Activated T-helper 17 cell treated with anti-CD3 and anti-CD28 coated beads, Interleukin-2, amount 50 U/mL, for 72 hours (primary cell): ENCODE results near the gene WDR33. TPM values are rescaled to one million over a fixed set of nuclear protein-coding genes. Genes with fewer than 3 reads are reported as not detected.

Experiments used
- ATAC-seq: fragments of 150-1000 bp; cut with Tn5 transposase; replicated peaks from 2 replicates; pipeline ENCODE4 v1.10.0; 2021; ENCODE audit warnings: mild to moderate bottlenecking, moderate library complexity
- H3K27ac Mint-ChIP-seq: one replicate; pipeline ENCODE4 v1.8.0; 2022; ENCODE audit warnings: mixed read lengths
- H3K27me3 Mint-ChIP-seq: one replicate; pipeline ENCODE4 v1.8.0; 2022; ENCODE audit warnings: mixed read lengths
- H3K36me3 Mint-ChIP-seq: one replicate; pipeline ENCODE4 v1.8.0; 2022; ENCODE audit warnings: low read depth, mild to moderate bottlenecking, mixed read lengths
- H3K4me1 Mint-ChIP-seq: one replicate; pipeline ENCODE4 v1.8.0; 2022; ENCODE audit warnings: mixed read lengths
- H3K4me3 Mint-ChIP-seq: one replicate; pipeline ENCODE4 v1.8.0; 2022; ENCODE audit warnings: mild to moderate bottlenecking, mixed read lengths
- H3K9me3 Mint-ChIP-seq: one replicate; pipeline ENCODE4 v1.8.0; 2022; ENCODE audit warnings: mixed read lengths
- total RNA-seq, 2 donors: library from RNA; stranded (reverse); gene quantifications; one replicate each; pipeline ENCODE4 v1.2.3, GENCODE V29; 2022

The WDR33 gene
- total RNA-seq, 2 donors from 2014 or later = 72.6 to 80.3 TPM

DNA sequence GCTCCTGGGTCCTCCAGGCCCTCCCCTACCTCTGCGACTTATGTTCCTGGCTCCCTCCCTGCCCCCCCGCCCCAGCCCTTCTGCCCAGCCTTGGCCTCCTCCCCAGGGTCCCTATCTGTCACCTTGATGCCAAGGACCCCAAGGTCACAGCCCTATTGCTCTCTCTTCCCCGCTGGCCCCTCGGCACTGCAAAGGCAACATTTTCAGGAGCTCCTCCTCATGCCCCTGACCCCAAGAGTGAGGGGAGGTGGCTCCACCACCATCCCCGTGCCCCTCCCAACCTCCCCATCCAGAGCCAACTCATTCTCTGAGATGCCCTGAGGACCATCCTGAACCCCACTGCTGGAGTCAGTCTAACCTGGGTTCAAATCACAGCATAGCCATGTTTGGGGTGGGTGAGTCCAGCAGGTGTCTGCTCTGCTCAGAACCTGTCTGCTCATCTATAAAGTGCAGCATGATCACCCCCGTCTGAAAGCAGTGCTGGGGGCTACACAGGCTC lies 147.4 kb downstream of the WDR33 start:
- no peaks in the 10 kb centered on the region for H3K4me1 Mint-ChIP-seq
- ATAC-seq = no peak
- H3K36me3 Mint-ChIP-seq = no peaks in the 10 kb centered on the region
- H3K9me3 Mint-ChIP-seq = no peaks in the 10 kb centered on the region
- H3K27me3 Mint-ChIP-seq = peaks cover 42% of the 10 kb centered on the region
- no peak overlapping the region for H3K27ac Mint-ChIP-seq
- no peak overlapping the region for H3K4me3 Mint-ChIP-seq

GRCh38 chr2:127662937-127663565 lies 147.9 kb downstream of the WDR33 start:
- Mint-ChIP-seq H3K9me3 (no peaks in the 10 kb centered on the region), H3K27me3 (peaks cover 42% of the 10 kb centered on the region), H3K4me1 (no peaks in the 10 kb centered on the region), H3K36me3 (no peaks in the 10 kb centered on the region), H3K27ac (no peak overlapping the region), H3K4me3 (no peak overlapping the region)
- ATAC-seq = no peak

DNA sequence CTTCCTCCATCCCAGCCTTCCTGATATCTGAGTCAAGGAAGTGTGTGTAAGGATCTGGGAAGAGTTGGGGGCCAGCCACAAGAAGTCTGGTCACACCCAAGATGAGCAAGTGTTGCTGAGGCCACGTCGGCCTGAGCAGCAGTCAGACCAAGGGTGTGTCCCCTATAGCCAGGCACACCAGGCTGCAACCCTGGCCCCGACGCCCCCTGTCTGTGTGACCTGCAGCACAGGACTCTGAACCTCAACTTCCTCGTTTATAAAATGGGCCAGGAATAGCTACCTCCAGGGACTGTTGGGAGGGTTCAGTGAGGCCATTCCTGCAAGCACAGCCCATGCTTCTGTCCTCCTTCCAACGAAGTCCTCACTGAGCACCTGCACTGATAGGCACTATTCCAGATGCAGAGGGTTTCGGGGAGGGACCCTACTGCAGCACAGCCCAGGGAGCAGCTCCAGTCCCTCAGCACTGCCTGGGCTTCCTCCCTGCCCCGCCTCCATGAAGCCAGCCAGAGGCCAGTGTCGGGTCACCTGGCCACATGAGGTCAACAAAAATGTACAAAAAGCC lies 148.9 kb downstream of the WDR33 start:
- Mint-ChIP-seq H3K9me3 (no peaks in the 10 kb centered on the region), H3K36me3 (no peaks in the 10 kb centered on the region), H3K27me3 (peaks cover 39% of the 10 kb centered on the region), H3K27ac (no peak overlapping the region), H3K4me1 (no peaks in the 10 kb centered on the region), H3K4me3 (no peak overlapping the region)
- ATAC-seq = no peak

GRCh38 chr2:127661072-127661649 lies 149.8 kb downstream of the WDR33 start:
- H3K36me3 Mint-ChIP-seq = no peaks in the 10 kb centered on the region
- H3K27me3 Mint-ChIP-seq = peaks cover 32% of the 10 kb centered on the region
- no peak overlapping the region for H3K4me3 Mint-ChIP-seq
- H3K9me3 Mint-ChIP-seq = no peaks in the 10 kb centered on the region
- no peak overlapping the region for H3K27ac Mint-ChIP-seq
- no peak for ATAC-seq
- H3K4me1 Mint-ChIP-seq = no peaks in the 10 kb centered on the region

- Mint-ChIP-seq H3K9me3 (no peaks in the 10 kb centered on the region), H3K27ac (no peak overlapping the region), H3K4me1 (no peaks in the 10 kb centered on the region), H3K27me3 (peaks cover 27% of the 10 kb centered on the region), H3K4me3 (no peak overlapping the region), H3K36me3 (no peaks in the 10 kb centered on the region)
- no peak for ATAC-seq
These were observed 150.7 kb downstream of the WDR33 start for GRCh38 chr2:127660291-127660578.

DNA sequence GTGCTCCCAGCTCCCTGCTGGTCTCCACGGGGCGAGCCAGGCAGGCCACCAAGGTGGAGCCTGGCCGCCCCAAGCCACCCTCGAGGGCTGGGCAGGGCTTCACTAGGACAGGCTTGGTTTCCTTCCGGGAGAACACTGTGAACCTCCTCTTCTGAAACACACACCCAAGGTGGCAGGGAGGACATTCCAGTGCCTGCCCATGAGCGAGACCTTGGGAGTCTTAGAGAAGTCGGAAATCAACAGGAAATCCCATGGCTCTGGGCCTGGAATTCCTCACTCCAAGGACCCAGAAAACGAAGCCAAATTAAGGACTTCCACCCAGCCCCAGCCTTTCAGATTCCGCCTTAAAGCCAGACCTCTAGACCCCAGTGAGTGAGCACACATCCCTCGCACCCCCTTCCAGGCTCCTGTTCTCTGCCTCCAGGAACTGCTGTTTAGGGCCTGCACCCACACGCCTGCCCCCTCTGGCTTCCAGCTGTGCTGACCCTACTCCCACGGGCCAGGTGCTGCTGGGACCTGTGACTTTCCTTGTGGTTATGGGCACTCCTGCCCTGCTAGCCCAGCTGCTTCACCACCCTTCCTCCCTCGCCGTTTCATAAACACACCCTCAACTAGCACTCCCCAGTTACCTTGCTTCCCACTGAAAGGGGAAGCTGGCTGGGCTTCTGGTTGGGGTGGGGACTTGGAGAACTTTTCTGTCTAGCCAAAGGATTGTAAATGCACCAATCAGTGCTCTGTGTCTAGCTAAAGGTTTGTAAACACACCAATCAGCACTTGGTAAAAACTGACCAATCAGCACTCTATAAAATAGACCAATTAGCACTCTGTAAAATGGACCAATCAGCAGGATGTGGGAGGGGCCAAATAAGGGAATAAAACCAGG lies 151.3 kb downstream of the WDR33 start:
- Mint-ChIP-seq H3K9me3 (no peaks in the 10 kb centered on the region), H3K27me3 (peaks cover 22% of the 10 kb centered on the region), H3K4me3 (no peak overlapping the region), H3K36me3 (no peaks in the 10 kb centered on the region), H3K4me1 (no peaks in the 10 kb centered on the region), H3K27ac (no peak overlapping the region)
- no peak for ATAC-seq

DNA sequence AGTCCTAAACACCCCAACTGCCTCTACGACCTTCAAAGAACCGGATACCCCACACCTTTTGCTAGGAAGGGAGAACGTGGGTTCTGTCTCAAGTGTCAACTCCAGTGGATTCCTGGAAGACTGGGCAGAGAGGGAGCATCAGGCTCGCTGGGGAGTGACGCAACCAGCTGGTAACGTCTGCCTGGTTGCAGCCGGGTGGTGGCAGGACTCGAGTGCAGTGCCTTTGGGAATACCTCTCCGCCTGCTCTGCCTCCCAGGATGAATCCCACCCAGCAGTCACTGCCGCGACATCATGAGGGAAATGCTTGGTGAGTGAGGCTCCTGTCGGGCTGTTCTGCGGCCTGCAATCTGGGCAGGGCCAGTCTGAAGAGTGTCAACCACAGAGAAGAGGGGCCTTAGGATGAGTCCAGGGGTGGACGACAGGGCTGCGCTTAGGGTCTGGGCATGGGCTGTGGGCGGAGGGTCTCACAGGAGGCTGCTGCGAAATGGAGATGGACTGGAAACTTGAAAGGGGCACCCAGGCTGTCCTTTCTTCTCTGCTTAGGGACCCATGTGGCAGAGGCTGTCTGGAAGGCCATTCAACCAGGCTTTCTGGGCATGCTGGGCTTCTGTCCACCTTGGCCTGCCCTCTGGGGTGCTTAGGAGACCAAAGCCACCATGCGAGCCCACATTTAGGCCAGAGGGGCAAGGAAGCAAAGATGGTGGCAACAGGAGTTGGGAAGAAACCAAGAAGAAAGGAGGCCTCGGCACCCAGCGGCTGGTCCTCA lies 152.1 kb downstream of the WDR33 start:
- no peak overlapping the region for H3K27ac Mint-ChIP-seq
- ATAC-seq = no peak
- no peaks in the 10 kb centered on the region for H3K36me3 Mint-ChIP-seq
- H3K4me3 Mint-ChIP-seq = no peak overlapping the region
- no peaks in the 10 kb centered on the region for H3K4me1 Mint-ChIP-seq
- no peaks in the 10 kb centered on the region for H3K9me3 Mint-ChIP-seq
- peaks cover 21% of the 10 kb centered on the region for H3K27me3 Mint-ChIP-seq

DNA sequence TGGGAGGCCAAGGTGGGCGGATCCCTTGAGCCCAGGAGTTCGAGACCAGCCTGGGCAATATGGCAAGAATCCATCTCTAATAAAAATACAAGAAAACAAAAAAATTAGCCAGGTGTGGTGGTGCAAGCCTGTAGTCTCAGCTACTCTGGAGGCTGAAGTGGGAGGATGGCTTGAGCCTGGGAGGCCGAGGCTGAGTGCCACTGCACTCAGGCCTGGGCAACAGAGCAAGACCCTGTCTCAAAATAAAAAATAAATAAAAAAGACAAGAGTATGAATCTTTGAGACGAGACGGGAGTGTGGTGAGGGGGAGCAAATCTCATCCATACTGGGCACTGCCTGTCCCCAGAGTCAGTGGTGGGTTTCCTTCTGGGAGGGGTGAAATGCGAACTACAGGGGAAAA lies 152.8 kb downstream of the WDR33 start:
- H3K4me1 Mint-ChIP-seq = no peaks in the 10 kb centered on the region
- H3K9me3 Mint-ChIP-seq = no peaks in the 10 kb centered on the region
- peaks cover 15% of the 10 kb centered on the region for H3K27me3 Mint-ChIP-seq
- H3K27ac Mint-ChIP-seq = no peak overlapping the region
- H3K4me3 Mint-ChIP-seq = no peak overlapping the region
- H3K36me3 Mint-ChIP-seq = no peaks in the 10 kb centered on the region
- ATAC-seq = no peak

GRCh38 chr2:127657232-127657595 lies 153.8 kb downstream of the WDR33 start:
- no peak for ATAC-seq
- no peak overlapping the region for H3K27ac Mint-ChIP-seq
- peaks cover 13% of the 10 kb centered on the region for H3K27me3 Mint-ChIP-seq
- no peaks in the 10 kb centered on the region for H3K36me3 Mint-ChIP-seq
- H3K4me1 Mint-ChIP-seq = no peaks in the 10 kb centered on the region
- H3K4me3 Mint-ChIP-seq = no peak overlapping the region
- H3K9me3 Mint-ChIP-seq = no peaks in the 10 kb centered on the region

GRCh38 chr2:127656569-127657231 lies 154.3 kb downstream of the WDR33 start:
- Mint-ChIP-seq H3K36me3 (no peaks in the 10 kb centered on the region), H3K4me1 (no peaks in the 10 kb centered on the region), H3K4me3 (no peak overlapping the region), H3K27ac (no peak overlapping the region), H3K27me3 (peaks cover 10% of the 10 kb centered on the region), H3K9me3 (no peaks in the 10 kb centered on the region)
- ATAC-seq = no peak

DNA sequence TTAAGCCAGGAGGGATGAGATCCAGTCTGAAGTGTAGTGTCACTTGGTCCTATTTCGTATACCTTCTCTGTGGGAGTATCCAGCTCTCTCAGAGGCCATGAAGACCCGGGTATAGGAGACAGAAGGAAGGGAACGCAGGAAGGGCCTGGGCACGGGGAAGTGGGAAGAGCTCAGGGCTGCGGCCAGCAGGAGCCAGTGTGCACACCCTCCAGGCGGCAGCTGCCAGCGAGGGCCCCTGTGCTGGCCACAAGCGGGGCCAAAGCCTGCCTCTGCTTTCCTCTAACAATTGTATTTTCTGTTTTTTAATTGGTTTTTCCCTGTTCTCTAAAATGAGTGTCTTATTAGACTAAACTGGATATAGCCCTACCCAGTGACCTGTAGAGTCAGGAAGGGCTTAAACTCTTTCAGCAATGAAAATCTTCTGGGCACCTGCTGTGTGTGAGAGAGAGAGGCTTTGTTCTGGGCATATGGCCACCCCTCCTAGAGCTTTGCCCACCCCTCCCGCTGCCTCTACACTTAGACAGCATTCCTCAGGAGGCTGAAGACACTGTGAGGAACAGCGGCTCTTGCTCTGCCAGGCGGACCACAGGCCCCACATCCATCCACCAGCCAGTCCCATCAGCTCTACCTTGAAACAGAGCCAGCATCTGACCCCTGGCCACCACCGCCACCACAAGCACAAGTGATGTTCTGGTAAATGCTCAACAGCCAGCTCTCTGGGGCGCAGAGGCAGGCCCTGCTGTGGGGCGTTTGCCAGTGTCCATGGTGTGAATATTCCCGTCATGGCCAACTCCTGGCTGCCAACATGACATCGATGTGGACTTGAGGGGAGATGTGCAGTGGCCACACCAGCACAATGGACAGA lies 155.5 kb downstream of the WDR33 start:
- H3K36me3 Mint-ChIP-seq = no peaks in the 10 kb centered on the region
- no peaks in the 10 kb centered on the region for H3K4me1 Mint-ChIP-seq

DNA sequence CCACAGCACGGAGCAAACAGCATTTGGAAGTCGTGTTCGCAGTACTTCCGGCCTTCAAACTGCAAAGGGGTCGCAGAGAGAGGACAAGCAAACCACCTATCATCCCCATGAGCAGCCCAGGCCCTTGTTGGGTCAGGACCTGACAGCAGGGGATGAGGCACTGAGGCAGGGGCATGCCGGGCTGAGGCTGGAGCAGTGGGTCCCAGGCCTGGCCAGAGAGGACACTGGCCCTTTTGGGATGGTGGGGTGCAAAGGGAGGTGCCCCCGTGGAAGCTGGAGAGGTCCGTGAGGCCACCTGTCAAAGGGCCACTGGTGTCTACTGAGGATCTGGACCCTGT lies 156.2 kb downstream of the WDR33 start:
- no peak for ATAC-seq
- Mint-ChIP-seq H3K9me3 (no peaks in the 10 kb centered on the region), H3K27me3 (no peaks in the 10 kb centered on the region), H3K4me1 (no peaks in the 10 kb centered on the region), H3K27ac (no peak overlapping the region), H3K4me3 (no peak overlapping the region), H3K36me3 (no peaks in the 10 kb centered on the region)

More for the DNA sequence above, 155.5 kb downstream of the WDR33 start:
- no peak for ATAC-seq
- no peak overlapping the region for H3K27ac Mint-ChIP-seq
- no peaks in the 10 kb centered on the region for H3K9me3 Mint-ChIP-seq
- no peaks in the 10 kb centered on the region for H3K27me3 Mint-ChIP-seq
- no peak overlapping the region for H3K4me3 Mint-ChIP-seq

GRCh38 chr2:127654084-127654837 lies 156.7 kb downstream of the WDR33 start:
- H3K9me3 Mint-ChIP-seq = no peaks in the 10 kb centered on the region
- H3K4me3 Mint-ChIP-seq = no peak overlapping the region
- H3K36me3 Mint-ChIP-seq = no peaks in the 10 kb centered on the region
- H3K27ac Mint-ChIP-seq = no peak overlapping the region
- H3K4me1 Mint-ChIP-seq = peaks cover 4% of the 10 kb centered on the region
- no peaks in the 10 kb centered on the region for H3K27me3 Mint-ChIP-seq
- no peak for ATAC-seq
